Measurements from ENCODE around the gene TNS3. TPM values are rescaled to one million over a fixed set of nuclear protein-coding genes. Genes with fewer than 3 reads are reported as not detected.
A peak's percentile ranks its signal among the peaks of the same experiment; 100 is the strongest.

The TNS3 gene
- total RNA-seq, 1 experiment from 2014 or later, result 9.5 TPM

DNA sequence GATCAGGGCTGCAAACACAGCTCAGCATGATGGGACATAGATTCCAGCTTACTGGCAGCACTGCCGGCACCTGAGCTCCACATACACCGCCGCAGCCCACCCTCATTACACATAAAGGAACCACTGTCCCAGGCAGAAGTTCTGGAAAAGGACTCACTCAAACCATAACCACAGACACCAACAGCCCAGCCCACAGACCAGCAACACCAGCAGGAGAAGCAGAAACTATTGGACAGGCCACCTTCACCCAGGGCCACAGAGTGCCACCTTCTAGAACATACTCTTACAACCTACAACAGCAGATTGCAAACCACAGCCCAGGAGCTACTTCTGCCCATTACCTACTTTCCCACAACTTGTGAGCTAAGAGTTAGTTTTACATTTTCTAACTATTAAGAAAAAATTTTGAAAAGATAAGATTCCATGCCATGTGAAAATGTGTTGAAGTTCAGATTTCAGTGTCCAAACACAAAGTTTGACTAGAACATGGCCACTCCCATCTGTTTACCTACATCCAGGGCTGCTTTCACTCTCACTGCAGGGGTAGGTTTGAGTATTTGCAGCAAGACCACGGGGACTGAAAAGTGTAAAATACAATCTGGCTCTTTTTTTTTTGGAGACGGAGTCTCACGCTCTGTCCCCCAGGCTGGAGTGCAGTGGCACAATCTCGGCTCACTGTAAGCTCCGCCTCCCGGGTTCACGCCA is 153.0 kb downstream of the TNS3 start:
- no CpG with 5 or more reads among the region's 10 CpGs for WGBS (ENCODE audit: extremely low coverage, insufficient read length, low lambda C conversion rate)
- H3K23ac ChIP-seq (ENCODE audit: insufficient read length, low read depth, low read length), result no peak overlapping the region
- no peaks in the 10 kb centered on the region for H3K79me2 ChIP-seq (ENCODE audit: insufficient read depth, low read length)
- DNase-seq, result no peak
- no peak overlapping the region for H2BK15ac ChIP-seq (ENCODE audit: low read depth, low read length)
- H3K9ac ChIP-seq (ENCODE audit: extremely low read depth, insufficient read length, low read length), result no peak overlapping the region
- TF ChIP-seq, protein P1, sequence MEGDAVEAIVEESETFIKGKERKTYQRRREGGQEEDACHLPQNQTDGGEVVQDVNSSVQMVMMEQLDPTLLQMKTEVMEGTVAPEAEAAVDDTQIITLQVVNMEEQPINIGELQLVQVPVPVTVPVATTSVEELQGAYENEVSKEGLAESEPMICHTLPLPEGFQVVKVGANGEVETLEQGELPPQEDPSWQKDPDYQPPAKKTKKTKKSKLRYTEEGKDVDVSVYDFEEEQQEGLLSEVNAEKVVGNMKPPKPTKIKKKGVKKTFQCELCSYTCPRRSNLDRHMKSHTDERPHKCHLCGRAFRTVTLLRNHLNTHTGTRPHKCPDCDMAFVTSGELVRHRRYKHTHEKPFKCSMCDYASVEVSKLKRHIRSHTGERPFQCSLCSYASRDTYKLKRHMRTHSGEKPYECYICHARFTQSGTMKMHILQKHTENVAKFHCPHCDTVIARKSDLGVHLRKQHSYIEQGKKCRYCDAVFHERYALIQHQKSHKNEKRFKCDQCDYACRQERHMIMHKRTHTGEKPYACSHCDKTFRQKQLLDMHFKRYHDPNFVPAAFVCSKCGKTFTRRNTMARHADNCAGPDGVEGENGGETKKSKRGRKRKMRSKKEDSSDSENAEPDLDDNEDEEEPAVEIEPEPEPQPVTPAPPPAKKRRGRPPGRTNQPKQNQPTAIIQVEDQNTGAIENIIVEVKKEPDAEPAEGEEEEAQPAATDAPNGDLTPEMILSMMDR (conservative IDR thresholded peaks at IDR 0.05), result no peak
- no peak overlapping the region for H4K8ac ChIP-seq (replicated peaks; ENCODE audit: insufficient read length, low read depth, low read length)
- H2AFZ ChIP-seq (ENCODE audit: low read length), result no peak overlapping the region
- no peaks in the 10 kb centered on the region for H3K9me3 Mint-ChIP-seq
- no peak overlapping the region for H4K91ac ChIP-seq (ENCODE audit: insufficient read length, low read depth, low read length)
- no peaks in the 10 kb centered on the region for H3K27me3 Mint-ChIP-seq (ENCODE audit: low read depth)
- no peak overlapping the region for H3T11ph ChIP-seq (ENCODE audit: low read length)
- no peaks in the 10 kb centered on the region for H3K9me3 ChIP-seq (ENCODE audit: control insufficient read depth, low read depth, low read length)
- no peak overlapping the region for H2BK120ac ChIP-seq (ENCODE audit: low read depth, low read length, poor library complexity, severe bottlenecking)
- H3K14ac ChIP-seq (ENCODE audit: insufficient read depth, low read length), result 0 out of 2 replicates have a peak overlapping the region, but pooled peaks have one; percentile 57
- H3K56ac ChIP-seq (ENCODE audit: insufficient read length, low read depth, low read length), result no peak overlapping the region
- H3K4me3 Mint-ChIP-seq, result no peak overlapping the region
- no peaks in the 10 kb centered on the region for H3K4me1 ChIP-seq (ENCODE audit: insufficient read depth, low read length)
- H3K27me3 ChIP-seq (ENCODE audit: insufficient read depth, low read length), result no peaks in the 10 kb centered on the region
- no peak overlapping the region for H3K18ac ChIP-seq (ENCODE audit: insufficient read length, low read depth, low read length)
- H2BK20ac ChIP-seq (ENCODE audit: low read depth, low read length, poor library complexity, severe bottlenecking), result no peak overlapping the region
- no peak overlapping the region for H2AK5ac ChIP-seq (ENCODE audit: insufficient read length, low read length)
- no peaks in the 10 kb centered on the region; a peak in 1 of 4 replicates for H3K4me1 Mint-ChIP-seq
- no peaks in the 10 kb centered on the region for H3K79me1 ChIP-seq (ENCODE audit: insufficient read depth, low read depth, low read length, poor library complexity, severe bottlenecking)
- no peak overlapping the region for H3K27ac Mint-ChIP-seq
- no peak overlapping the region for H2BK5ac ChIP-seq (ENCODE audit: insufficient read length, low read length)
- H4K5ac ChIP-seq (ENCODE audit: insufficient read length, low read depth, low read length), result no peak overlapping the region
- H3K23me2 ChIP-seq (ENCODE audit: insufficient read length, low read depth, low read length, poor library complexity, severe bottlenecking), result no peaks in the 10 kb centered on the region
- no peak overlapping the region for H3K27ac ChIP-seq (ENCODE audit: insufficient read length, low read depth, low read length)
- peaks cover 0 to 2% (median 0%) of the 10 kb centered on the region in 3 experiments; a peak in 2 of 7 replicates for H3K36me3 Mint-ChIP-seq (ENCODE audit: insufficient read depth in 1 of 3, low read depth in 3 of 3)
- no peak overlapping the region for H2BK12ac ChIP-seq (ENCODE audit: insufficient read length, low read depth, low read length)
- H3K4me2 ChIP-seq (ENCODE audit: insufficient read depth, insufficient read length, low read length), result no peak overlapping the region
- no peak overlapping the region for H3K4ac ChIP-seq (ENCODE audit: low read depth, low read length)
- no peaks in the 10 kb centered on the region for H4K20me1 ChIP-seq (ENCODE audit: control insufficient read depth, insufficient read depth, insufficient read length)
